ENCODE measurements around the gene SALL4.

DNA sequence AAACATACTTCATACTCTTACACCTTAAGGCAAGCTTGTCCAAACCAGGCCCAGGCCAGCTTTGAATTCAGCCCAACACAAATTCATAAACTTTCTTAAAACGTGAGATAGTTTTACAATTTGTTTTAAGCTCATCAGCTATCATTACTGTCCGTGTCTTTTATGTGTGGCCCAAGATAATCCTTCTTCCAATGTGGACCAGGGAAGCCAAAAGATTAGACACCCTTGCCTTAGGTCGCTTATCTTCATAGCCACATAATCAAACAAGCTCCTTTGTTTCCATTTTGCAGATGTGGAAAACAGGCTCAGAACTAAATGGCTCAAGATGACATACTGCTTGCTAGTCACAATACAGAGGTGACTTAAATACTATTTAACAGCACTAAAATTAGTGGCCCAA is 6.0 kb downstream of the SALL4 start:
- TF ChIP-seq, protein P1, sequence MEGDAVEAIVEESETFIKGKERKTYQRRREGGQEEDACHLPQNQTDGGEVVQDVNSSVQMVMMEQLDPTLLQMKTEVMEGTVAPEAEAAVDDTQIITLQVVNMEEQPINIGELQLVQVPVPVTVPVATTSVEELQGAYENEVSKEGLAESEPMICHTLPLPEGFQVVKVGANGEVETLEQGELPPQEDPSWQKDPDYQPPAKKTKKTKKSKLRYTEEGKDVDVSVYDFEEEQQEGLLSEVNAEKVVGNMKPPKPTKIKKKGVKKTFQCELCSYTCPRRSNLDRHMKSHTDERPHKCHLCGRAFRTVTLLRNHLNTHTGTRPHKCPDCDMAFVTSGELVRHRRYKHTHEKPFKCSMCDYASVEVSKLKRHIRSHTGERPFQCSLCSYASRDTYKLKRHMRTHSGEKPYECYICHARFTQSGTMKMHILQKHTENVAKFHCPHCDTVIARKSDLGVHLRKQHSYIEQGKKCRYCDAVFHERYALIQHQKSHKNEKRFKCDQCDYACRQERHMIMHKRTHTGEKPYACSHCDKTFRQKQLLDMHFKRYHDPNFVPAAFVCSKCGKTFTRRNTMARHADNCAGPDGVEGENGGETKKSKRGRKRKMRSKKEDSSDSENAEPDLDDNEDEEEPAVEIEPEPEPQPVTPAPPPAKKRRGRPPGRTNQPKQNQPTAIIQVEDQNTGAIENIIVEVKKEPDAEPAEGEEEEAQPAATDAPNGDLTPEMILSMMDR (IDR thresholded peaks at IDR 0.05), result no peak
- no peak for TF ChIP-seq POLR2AphosphoS5 (IDR thresholded peaks at IDR 0.05; ENCODE audit: insufficient read depth in 1 of 2, low read depth in 1 of 2)
- TF ChIP-seq POLR2A (IDR thresholded peaks at IDR 0.05), result no peak

Data from vagina (tissue), 2 donors.